PC-9 (cell line): ENCODE data around the gene MBD2.

Experiments used
- EZH2 ChIP-seq: fragments of 200-600 bp; sonication (generic); IDR thresholded peaks from 2 replicates; pipeline ENCODE4 v1.8.0; 2017; ENCODE audit warnings: antibody characterized with exemption, low read depth
- TF ChIP-seq, protein P1 (sequence below): fragments of 200-600 bp; sonication (generic); conservative IDR thresholded peaks from 2 replicates; pipeline ENCODE4 v1.6.1; 2017; ENCODE audit warnings: mixed run types, antibody characterized with exemption, mild to moderate bottlenecking, moderate library complexity

DNA sequence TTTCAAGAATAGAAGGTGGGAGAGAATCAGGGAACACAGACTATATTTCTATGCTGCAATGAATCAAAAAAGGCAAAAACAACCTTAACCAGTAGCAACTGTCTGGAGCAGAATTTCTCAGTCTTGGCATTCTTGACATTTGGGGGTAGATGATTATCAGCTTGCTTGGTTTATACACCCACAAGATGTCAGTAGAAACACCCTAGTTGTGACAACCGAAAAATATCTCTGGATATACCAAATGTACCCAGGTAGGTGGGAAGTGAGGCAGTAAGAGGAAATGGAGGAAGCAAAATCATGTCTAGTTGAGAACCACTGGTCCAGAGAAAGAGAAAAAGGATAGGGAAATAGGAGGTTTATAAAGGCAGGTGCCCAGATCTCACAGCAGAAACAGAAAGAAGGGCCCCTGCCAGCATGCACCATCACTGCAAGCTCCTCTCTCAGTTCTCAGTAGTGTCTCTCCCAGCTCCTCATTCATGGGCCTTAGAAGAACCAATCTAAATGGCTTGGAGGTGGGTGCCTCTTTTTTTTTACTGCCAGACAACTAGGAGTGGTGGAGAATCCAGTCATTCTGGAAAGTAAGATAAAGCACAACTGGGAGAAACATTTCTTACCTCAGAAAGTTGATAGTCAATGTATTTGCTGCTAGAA, 50.4 kb downstream of the MBD2 start:
- TF ChIP-seq, protein P1, sequence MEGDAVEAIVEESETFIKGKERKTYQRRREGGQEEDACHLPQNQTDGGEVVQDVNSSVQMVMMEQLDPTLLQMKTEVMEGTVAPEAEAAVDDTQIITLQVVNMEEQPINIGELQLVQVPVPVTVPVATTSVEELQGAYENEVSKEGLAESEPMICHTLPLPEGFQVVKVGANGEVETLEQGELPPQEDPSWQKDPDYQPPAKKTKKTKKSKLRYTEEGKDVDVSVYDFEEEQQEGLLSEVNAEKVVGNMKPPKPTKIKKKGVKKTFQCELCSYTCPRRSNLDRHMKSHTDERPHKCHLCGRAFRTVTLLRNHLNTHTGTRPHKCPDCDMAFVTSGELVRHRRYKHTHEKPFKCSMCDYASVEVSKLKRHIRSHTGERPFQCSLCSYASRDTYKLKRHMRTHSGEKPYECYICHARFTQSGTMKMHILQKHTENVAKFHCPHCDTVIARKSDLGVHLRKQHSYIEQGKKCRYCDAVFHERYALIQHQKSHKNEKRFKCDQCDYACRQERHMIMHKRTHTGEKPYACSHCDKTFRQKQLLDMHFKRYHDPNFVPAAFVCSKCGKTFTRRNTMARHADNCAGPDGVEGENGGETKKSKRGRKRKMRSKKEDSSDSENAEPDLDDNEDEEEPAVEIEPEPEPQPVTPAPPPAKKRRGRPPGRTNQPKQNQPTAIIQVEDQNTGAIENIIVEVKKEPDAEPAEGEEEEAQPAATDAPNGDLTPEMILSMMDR = no peak
- no peak for TF ChIP-seq EZH2
